Measurements from ENCODE around the gene CEACAM6.
"Not testable (repeated sequence)": the region's sequence is repeated elsewhere in the genome, so short reads cannot be mapped to it uniquely, and the experiment has no call there.

The CEACAM6 gene

GRCh38 chr19:41746593-41747227 is 8.6 kb upstream of the CEACAM6 start:
- peak; percentile 18 for DNase-seq (ENCODE audit: low read depth)

GRCh38 chr19:41748012-41748411 is 7.3 kb upstream of the CEACAM6 start:
- no peak for DNase-seq (ENCODE audit: low read depth)

- not testable (repeated sequence) for DNase-seq (ENCODE audit: low read depth)
Observed at GRCh38 chr19:41750248-41751134, 4.8 kb upstream of the CEACAM6 start.

GRCh38 chr19:41753159-41753558 is 2.2 kb upstream of the CEACAM6 start:
- DNase-seq (ENCODE audit: low read depth): peak; percentile 69

- DNase-seq (ENCODE audit: low read depth): peak; percentile 57
Observed at GRCh38 chr19:41753936-41754529, 1.3 kb upstream of the CEACAM6 start.

- no peak for DNase-seq (ENCODE audit: low read depth)
Observed at GRCh38 chr19:41758846-41759245, 3.5 kb downstream of the CEACAM6 start.

GRCh38 chr19:41767115-41767514 is 11.8 kb downstream of the CEACAM6 start:
- no peak for DNase-seq (ENCODE audit: low read depth)

- not testable (repeated sequence) for DNase-seq (ENCODE audit: low read depth)
Observed at GRCh38 chr19:41768105-41768504, 12.8 kb downstream of the CEACAM6 start.

GRCh38 chr19:41769608-41770007 is 14.3 kb downstream of the CEACAM6 start:
- no peak for DNase-seq (ENCODE audit: low read depth)

- no peak for DNase-seq (ENCODE audit: low read depth)
Observed at GRCh38 chr19:41771410-41771809, 16.1 kb downstream of the CEACAM6 start.

- DNase-seq (ENCODE audit: low read depth): peak; percentile 16
Observed at GRCh38 chr19:41774515-41774980, 19.2 kb downstream of the CEACAM6 start.

- no peak for DNase-seq (ENCODE audit: low read depth)
Observed at GRCh38 chr19:41776700-41777099, 21.4 kb downstream of the CEACAM6 start.

GRCh38 chr19:41783612-41784011 is 28.3 kb downstream of the CEACAM6 start:
- DNase-seq (ENCODE audit: low read depth): no peak

GRCh38 chr19:41784312-41784711 is 29.0 kb downstream of the CEACAM6 start:
- no peak for DNase-seq (ENCODE audit: low read depth)

- no peak for DNase-seq (ENCODE audit: low read depth)
Observed at GRCh38 chr19:41784743-41785142, 29.4 kb downstream of the CEACAM6 start.

GRCh38 chr19:41785653-41786052 is 30.3 kb downstream of the CEACAM6 start:
- DNase-seq (ENCODE audit: low read depth): peak; percentile 38

GRCh38 chr19:41787055-41787454 is 31.7 kb downstream of the CEACAM6 start:
- no peak for DNase-seq (ENCODE audit: low read depth)

GRCh38 chr19:41788518-41788917 is 33.2 kb downstream of the CEACAM6 start:
- not testable (repeated sequence) for DNase-seq (ENCODE audit: low read depth)

GRCh38 chr19:41789053-41789452 is 33.7 kb downstream of the CEACAM6 start:
- DNase-seq (ENCODE audit: low read depth): not testable (repeated sequence)

GRCh38 chr19:41792513-41793413 is 37.4 kb downstream of the CEACAM6 start:
- peak; percentile 51 for DNase-seq (ENCODE audit: low read depth)

- DNase-seq (ENCODE audit: low read depth): no peak
Observed at GRCh38 chr19:41793414-41793727, 38.0 kb downstream of the CEACAM6 start.

GRCh38 chr19:41795031-41795461 is 39.7 kb downstream of the CEACAM6 start:
- DNase-seq (ENCODE audit: low read depth): peak; percentile 40

Data from stimulated activated CD8-positive, alpha-beta memory T cell treated with anti-CD3 and anti-CD28 coated beads, Interleukin-4, amount 100 ng/mL, for 24 hours (primary cell).